Astrocyte of the spinal cord (primary cell): Measurements from ENCODE around the gene AFF4.

ENCODE experiments used
- DNase-seq: peaks from one replicate; pipeline ENCODE4 v3.0.0; 2011; ENCODE audit warnings: low read depth, low spot score
- H3K4me3 ChIP-seq: 2 replicates; pipeline ENCODE4 v1.5.1; 2011; ENCODE audit warnings: low read depth, mild to moderate bottlenecking, low read length, moderate library complexity
- in situ Hi-C: cut with HindIII; loops from 2 replicates; pipeline ENCODE4 v1.10.0; 2017; ENCODE audit warnings: low sequenced_read_pairs
- TF ChIP-seq, protein P1 (sequence below): IDR thresholded peaks from 2 replicates; pipeline ENCODE4 v1.5.1; 2012; ENCODE audit warnings: low read depth, mild to moderate bottlenecking, low read length, inconsistent platforms

AFF4 gene

DNA sequence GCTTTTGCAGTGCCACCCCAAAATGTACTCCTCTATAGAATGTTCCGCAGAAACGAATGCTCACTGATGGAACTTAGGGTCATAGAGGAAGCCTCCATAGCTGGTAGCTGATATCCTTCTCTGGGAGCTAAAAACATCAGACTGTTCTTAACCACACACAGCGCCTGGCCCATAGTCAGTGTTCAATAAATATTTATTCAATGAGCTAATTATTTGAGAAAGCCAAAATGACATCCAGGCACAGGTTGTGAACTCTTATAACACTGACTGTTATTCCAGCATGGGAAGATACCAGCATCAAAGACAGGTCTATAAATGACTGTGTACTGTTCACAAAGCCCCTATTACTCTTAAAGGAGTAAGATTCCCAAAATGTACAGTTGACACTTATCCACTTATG is 110.1 kb downstream of the AFF4 start:
- in situ Hi-C loops, result no loop called here

GRCh38 chr5:132850066-132850465 is 113.4 kb downstream of the AFF4 start:
- DNase-seq, result no peak
- TF ChIP-seq, protein P1, sequence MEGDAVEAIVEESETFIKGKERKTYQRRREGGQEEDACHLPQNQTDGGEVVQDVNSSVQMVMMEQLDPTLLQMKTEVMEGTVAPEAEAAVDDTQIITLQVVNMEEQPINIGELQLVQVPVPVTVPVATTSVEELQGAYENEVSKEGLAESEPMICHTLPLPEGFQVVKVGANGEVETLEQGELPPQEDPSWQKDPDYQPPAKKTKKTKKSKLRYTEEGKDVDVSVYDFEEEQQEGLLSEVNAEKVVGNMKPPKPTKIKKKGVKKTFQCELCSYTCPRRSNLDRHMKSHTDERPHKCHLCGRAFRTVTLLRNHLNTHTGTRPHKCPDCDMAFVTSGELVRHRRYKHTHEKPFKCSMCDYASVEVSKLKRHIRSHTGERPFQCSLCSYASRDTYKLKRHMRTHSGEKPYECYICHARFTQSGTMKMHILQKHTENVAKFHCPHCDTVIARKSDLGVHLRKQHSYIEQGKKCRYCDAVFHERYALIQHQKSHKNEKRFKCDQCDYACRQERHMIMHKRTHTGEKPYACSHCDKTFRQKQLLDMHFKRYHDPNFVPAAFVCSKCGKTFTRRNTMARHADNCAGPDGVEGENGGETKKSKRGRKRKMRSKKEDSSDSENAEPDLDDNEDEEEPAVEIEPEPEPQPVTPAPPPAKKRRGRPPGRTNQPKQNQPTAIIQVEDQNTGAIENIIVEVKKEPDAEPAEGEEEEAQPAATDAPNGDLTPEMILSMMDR, result no peak
- H3K4me3 ChIP-seq, result no peak overlapping the region
- in situ Hi-C loops, result no loop called here

More for the DNA sequence above, 110.1 kb downstream of the AFF4 start:
- DNase-seq, result no peak
- no peak overlapping the region for H3K4me3 ChIP-seq
- TF ChIP-seq, protein P1, result no peak

DNA sequence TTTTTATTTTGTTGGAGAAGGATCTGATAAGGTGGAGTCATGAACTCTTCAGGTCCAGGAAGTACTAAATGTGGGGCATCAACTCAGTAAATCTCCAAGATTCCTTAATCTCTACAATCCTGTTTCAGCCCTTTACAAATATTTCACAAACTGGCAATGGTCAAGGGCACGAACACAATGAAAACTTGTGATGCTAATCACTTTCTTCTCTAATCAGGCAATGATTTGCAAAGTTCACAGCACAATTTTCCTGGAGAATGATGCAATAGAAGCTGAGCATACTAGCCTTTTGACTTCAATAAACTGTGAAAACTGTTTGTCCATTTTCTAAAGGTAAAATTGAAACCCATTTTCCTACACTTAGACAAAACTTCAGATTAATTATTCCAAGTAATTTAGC is 114.1 kb downstream of the AFF4 start:
- DNase-seq, result no peak
- in situ Hi-C loops, result no loop called here
- TF ChIP-seq, protein P1, result no peak
- H3K4me3 ChIP-seq, result no peak overlapping the region

DNA sequence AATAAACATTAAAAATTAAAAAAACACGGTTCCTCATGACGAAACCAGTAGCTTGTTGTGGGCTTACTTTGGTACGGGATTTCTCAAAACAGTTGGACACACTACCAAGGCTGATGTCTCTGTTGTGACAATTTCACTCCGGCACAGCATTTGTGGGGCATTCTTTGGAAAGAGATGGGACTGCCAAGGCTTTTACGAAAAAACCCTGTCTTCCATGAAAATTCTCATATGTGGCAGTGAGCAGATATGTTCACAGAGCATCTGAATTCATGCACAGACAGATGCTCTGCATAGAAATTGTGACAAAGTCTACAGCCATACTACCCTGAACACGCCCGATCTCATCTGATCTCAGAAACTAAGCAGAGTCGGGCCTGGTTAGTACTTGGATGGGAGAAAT is 115.2 kb downstream of the AFF4 start:
- TF ChIP-seq, protein P1, result no peak
- no peak overlapping the region for H3K4me3 ChIP-seq
- DNase-seq, result no peak
- in situ Hi-C loops, result no loop called here

GRCh38 chr5:132841305-132841704 is 122.1 kb downstream of the AFF4 start:
- no peak for DNase-seq
- TF ChIP-seq, protein P1, result no peak
- in situ Hi-C loops, result no loop called here
- no peak overlapping the region for H3K4me3 ChIP-seq

- no peak overlapping the region for H3K4me3 ChIP-seq
- in situ Hi-C loops, result no loop called here
- TF ChIP-seq, protein P1, result no peak
- no peak for DNase-seq
Observed at GRCh38 chr5:132840896-132841295, 122.5 kb downstream of the AFF4 start.

DNA sequence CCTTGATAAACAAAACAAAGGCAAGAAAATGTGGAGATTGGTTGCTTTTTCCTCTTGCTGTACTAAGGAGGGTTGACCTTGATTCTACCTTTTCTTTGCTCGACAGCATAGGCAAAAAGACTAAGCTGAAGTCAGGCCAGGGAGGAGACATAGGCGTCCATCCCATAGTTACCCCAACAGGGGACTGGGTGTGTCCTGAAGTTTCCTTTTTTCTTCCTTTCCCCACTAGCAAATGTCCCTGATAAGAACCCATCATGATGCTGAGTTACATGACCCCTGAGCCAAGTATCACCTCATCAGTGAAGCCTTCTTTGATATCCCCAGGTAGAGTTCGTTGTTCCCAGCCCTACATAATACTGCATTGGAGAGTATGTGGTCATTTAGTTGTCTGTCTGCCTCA is 123.1 kb downstream of the AFF4 start:
- in situ Hi-C loops, result no loop called here
- no peak overlapping the region for H3K4me3 ChIP-seq
- TF ChIP-seq, protein P1, result no peak
- DNase-seq, result no peak
